Esophagus muscularis mucosa (tissue), 4 donors: ENCODE measurements around the gene LIN28B.

Experiments
- EP300 ChIP-seq: sonication (generic); formaldehyde crosslinking; IDR thresholded peaks from one replicate; pipeline ENCODE4 v1.6.1; 2017; ENCODE audit warnings: antibody characterized with exemption
- POLR2A ChIP-seq: fragments of 450-650 bp; IDR thresholded peaks from one replicate; pipeline ENCODE4 v1.6.1; 2017; ENCODE audit warnings: antibody characterized with exemption, moderate library complexity, mild to moderate bottlenecking, low read depth
- POLR2AphosphoS5 ChIP-seq, 2 donors: sonication (generic); formaldehyde crosslinking; IDR thresholded peaks; one replicate each; pipeline ENCODE4 v1.6.1; 2017; ENCODE audit warnings: antibody characterized with exemption in 2 of 2
- TF ChIP-seq, protein P1 (sequence below), 3 experiments: fragments of 200-600 bp in 2 of 3; fragments of 450-650 bp in 1 of 3; sonication (generic) in 2 of 3; IDR thresholded peaks; one replicate each; pipeline ENCODE4 v1.5.1; 2017 to 2019; ENCODE audit warnings: antibody characterized with exemption in 3 of 3, mild to moderate bottlenecking in 2 of 3, moderate library complexity in 1 of 3

DNA sequence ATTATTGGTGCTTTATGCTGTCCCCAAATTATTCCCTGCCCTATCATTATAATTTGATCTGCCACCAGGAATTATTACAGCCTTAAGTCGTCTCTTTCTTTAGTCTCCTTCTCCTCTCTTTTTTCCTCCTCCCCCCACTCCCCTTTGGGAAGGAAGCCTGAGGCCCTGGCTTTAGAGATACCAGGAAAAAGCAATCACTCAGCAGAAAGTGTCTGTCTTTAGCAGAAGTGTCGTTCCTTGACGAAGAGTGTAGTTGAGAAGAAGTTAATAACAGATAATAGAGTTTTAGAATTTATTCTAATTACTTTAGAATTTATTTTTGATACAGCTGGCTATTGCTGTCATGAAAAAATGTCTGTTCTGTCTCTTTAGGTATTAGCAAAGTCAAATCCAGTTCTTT is 16.5 kb downstream of the LIN28B start:
- TF ChIP-seq, protein P1, sequence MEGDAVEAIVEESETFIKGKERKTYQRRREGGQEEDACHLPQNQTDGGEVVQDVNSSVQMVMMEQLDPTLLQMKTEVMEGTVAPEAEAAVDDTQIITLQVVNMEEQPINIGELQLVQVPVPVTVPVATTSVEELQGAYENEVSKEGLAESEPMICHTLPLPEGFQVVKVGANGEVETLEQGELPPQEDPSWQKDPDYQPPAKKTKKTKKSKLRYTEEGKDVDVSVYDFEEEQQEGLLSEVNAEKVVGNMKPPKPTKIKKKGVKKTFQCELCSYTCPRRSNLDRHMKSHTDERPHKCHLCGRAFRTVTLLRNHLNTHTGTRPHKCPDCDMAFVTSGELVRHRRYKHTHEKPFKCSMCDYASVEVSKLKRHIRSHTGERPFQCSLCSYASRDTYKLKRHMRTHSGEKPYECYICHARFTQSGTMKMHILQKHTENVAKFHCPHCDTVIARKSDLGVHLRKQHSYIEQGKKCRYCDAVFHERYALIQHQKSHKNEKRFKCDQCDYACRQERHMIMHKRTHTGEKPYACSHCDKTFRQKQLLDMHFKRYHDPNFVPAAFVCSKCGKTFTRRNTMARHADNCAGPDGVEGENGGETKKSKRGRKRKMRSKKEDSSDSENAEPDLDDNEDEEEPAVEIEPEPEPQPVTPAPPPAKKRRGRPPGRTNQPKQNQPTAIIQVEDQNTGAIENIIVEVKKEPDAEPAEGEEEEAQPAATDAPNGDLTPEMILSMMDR (IDR thresholded peaks at IDR 0.05), result no peak
- TF ChIP-seq POLR2AphosphoS5 (IDR thresholded peaks at IDR 0.05) (no peak), POLR2A (no peak), EP300 (no peak)
